GM12878 (cell line): ENCODE data around the gene PDGFD. TPM values are rescaled to one million over a fixed set of nuclear protein-coding genes. Genes with fewer than 3 reads are reported as not detected.

ENCODE experiments used
- ATAC-seq: fragments of 200-7000 bp; cut with Tn5 transposase; 3 replicates; pipeline ENCODE4 v1.9.1; 2020; ENCODE audit warnings: mild to moderate bottlenecking, moderate library complexity
- BruUV-seq: library from RNA; stranded (reverse); fragments of 400-500 nt; replicated peaks from 2 replicates; lab custom pipeline; 2021; lab: Mats Ljungman, UMichigan
- CTCF ChIA-PET: fragments of 300-600 bp; sonication (Branson Sonifier 250); formaldehyde crosslinking; extraction: SDS; loops from one replicate; lab custom pipeline; 2021; ENCODE audit warnings: inconsistent platforms; lab: Yijun Ruan, JAX
- POLR2A ChIA-PET: fragments of 350-600 bp; formaldehyde crosslinking; extraction: SDS; loops from one replicate; lab custom pipeline; 2021; ENCODE audit warnings: inconsistent platforms; lab: Charles Lee
- RAD21 ChIA-PET: fragments of 300-600 bp; sonication (Branson Sonifier 250); formaldehyde crosslinking; loops from one replicate; lab custom pipeline; 2023; ENCODE audit warnings: antibody characterized with exemption; ENCODE audit not compliant: unreplicated experiment; lab: Charles Lee
- SMC1A ChIA-PET: fragments of 300-600 bp; sonication (Branson Sonifier 250); formaldehyde crosslinking; loops from one replicate; lab custom pipeline; 2023; ENCODE audit not compliant: unreplicated experiment, uncharacterized antibody; lab: Charles Lee
- DNase-seq: peaks from one replicate; pipeline ENCODE4 v3.0.0-alpha.2; 2011; ENCODE audit warnings: low read depth, low spot score
- FAIRE-seq: peaks from 3 replicates; lab custom pipeline; 2011; peaks lifted over from hg19 to GRCh38; lab: Jason Lieb, UNC
- H2AFZ ChIP-seq: 2 replicates; pipeline ENCODE4 v1.6.0; 2011; ENCODE audit warnings: low read depth, low read length, control low read depth; ENCODE audit not compliant: control insufficient read depth
- H3K27ac ChIP-seq: 2 replicates; pipeline ENCODE4 v1.5.1; 2011; ENCODE audit warnings: control low read depth; ENCODE audit not compliant: control insufficient read depth, insufficient read depth
- H3K27me3 ChIP-seq, 2 experiments: replicated peaks in 1 of 2; 2 replicates each; pipeline versions ENCODE4 v1.6.0 to v1.6.1; 2011; ENCODE audit warnings: low read length in 1 of 2; ENCODE audit not compliant: control insufficient read depth in 2 of 2, insufficient read depth in 2 of 2
- H3K36me3 ChIP-seq, 2 experiments: 2 replicates each; pipeline ENCODE4 v1.5.1; 2011; ENCODE audit warnings: low read length in 1 of 2; ENCODE audit not compliant: control insufficient read depth in 2 of 2, insufficient read depth in 2 of 2
- H3K4me1 ChIP-seq: 2 replicates; pipeline ENCODE4 v1.6.1; 2011; ENCODE audit warnings: mild to moderate bottlenecking, low read length, moderate library complexity, mixed read lengths; ENCODE audit not compliant: control insufficient read depth, insufficient read depth
- H3K4me2 ChIP-seq: 2 replicates; pipeline ENCODE4 v1.6.0; 2011; ENCODE audit warnings: control low read depth; ENCODE audit not compliant: control insufficient read depth, insufficient read depth
- H3K4me3 ChIP-seq: fragments of 200-600 bp; sonication (generic); 2 replicates; pipeline ENCODE4 v1.5.1; 2016
- H3K79me2 ChIP-seq: 2 replicates; pipeline ENCODE4 v1.6.0; 2011; ENCODE audit warnings: low read length; ENCODE audit not compliant: control insufficient read depth, insufficient read depth
- H3K9ac ChIP-seq: 2 replicates; pipeline ENCODE4 v1.8.0; 2011; ENCODE audit warnings: low read length, control low read depth, mixed read lengths; ENCODE audit not compliant: control insufficient read depth, insufficient read depth
- H3K9me3 ChIP-seq: replicated peaks from 3 replicates; pipeline ENCODE4 v1.5.1; 2011; ENCODE audit warnings: mild to moderate bottlenecking, low read length; ENCODE audit not compliant: control insufficient read depth, insufficient read depth
- H4K20me1 ChIP-seq: 2 replicates; pipeline ENCODE4 v1.6.0; 2011; ENCODE audit not compliant: control insufficient read depth, insufficient read depth
- FOS ChIP-seq: IDR thresholded peaks from 3 replicates; pipeline ENCODE4 v1.6.1; 2011; ENCODE audit warnings: borderline replicate concordance; ENCODE audit not compliant: insufficient read length; ENCODE audit errors: extremely low read depth
- GATAD2B ChIP-seq: fragments of 450-650 bp; conservative IDR thresholded peaks from 2 replicates; pipeline ENCODE4 v1.6.1; 2017; ENCODE audit warnings: low read depth, mild to moderate bottlenecking, moderate library complexity
- HDGF ChIP-seq: fragments of 450-650 bp; IDR thresholded peaks from 2 replicates; pipeline ENCODE4 v1.6.1; 2016; ENCODE audit warnings: antibody characterized with exemption
- IRF4 ChIP-seq: IDR thresholded peaks from 2 replicates; pipeline ENCODE4 v1.6.1; 2011; ENCODE audit warnings: low read depth, low read length
- NR2C1 ChIP-seq: fragments of 450-650 bp; IDR thresholded peaks from 2 replicates; pipeline ENCODE4 v1.6.1; 2017; ENCODE audit warnings: antibody characterized with exemption, mild to moderate bottlenecking, moderate library complexity
- NR2F1 ChIP-seq: fragments of 450-650 bp; conservative IDR thresholded peaks from 2 replicates; pipeline ENCODE4 v1.6.1; 2017; ENCODE audit warnings: mild to moderate bottlenecking
- PML ChIP-seq: IDR thresholded peaks from 2 replicates; pipeline ENCODE4 v1.6.1; 2012; ENCODE audit warnings: low read length, inconsistent platforms
- POLR2A ChIP-seq: IDR thresholded peaks from 2 replicates; pipeline ENCODE4 v1.6.1; 2011; ENCODE audit warnings: low read depth, mild to moderate bottlenecking, low read length
- RCOR1 ChIP-seq: conservative IDR thresholded peaks from 2 replicates; pipeline ENCODE4 v1.6.1; 2012; ENCODE audit warnings: low read depth, low read length, improper control_type of control experiment
- ZNF274 ChIP-seq: IDR thresholded peaks from one replicate; pipeline ENCODE4 v1.8.0; 2011; ENCODE audit not compliant: insufficient read length, insufficient read depth
- ZNF384 ChIP-seq: IDR thresholded peaks from 2 replicates; pipeline ENCODE4 v1.6.1; 2012; ENCODE audit warnings: low read depth, mild to moderate bottlenecking, low read length, improper control_type of control experiment, borderline replicate concordance
- WGBS: methylation state at CpG from one replicate; pipeline ENCODE4 v1.1.6; 2016; ENCODE audit warnings: low lambda C conversion rate; ENCODE audit not compliant: insufficient replicate concordance, insufficient coverage; ENCODE audit errors: missing lambda C conversion rate; 5-methylcytosine and 5-hydroxymethylcytosine counted together
- in situ Hi-C: fragments of 300-500 bp; cut with MboI; formaldehyde crosslinking; loops from 9 replicates; pipeline ENCODE4 v1.14.3; 2018; ENCODE audit warnings: mixed read lengths
- intact Hi-C: fragments of 100-400 bp; cut with micrococcal nuclease; formaldehyde crosslinking; loops from one replicate; pipeline ENCODE4 v1.14.2; 2022; ENCODE audit not compliant: unreplicated experiment
- polyA plus RNA-seq, 11 experiments: library from polyadenylated mRNA; depleted of rRNA in 4 of 11; unstranded in 6 of 11; stranded (reverse) in 5 of 11; fragments of >200 nt; fragmentation: Nextera tagmentation in 4 of 11; fragmentation: Illumina TruSeq in 1 of 11; extraction: Ambion mirVana in 4 of 11; extraction: Trizol in 1 of 11; gene quantifications; 1 replicate in 1 of 11; 2 replicates in 10 of 11; pipeline versions ENCODE4 v1.2.1 to v1.2.3, GENCODE V29; 2011 to 2016; ENCODE audit warnings: inconsistent platforms in 2 of 11, missing spikeins in 2 of 11, low read depth in 1 of 11
- total RNA-seq, 4 experiments: library from RNA; depleted of rRNA in 3 of 4; stranded (reverse); fragments of >200 nt in 3 of 4; fragmentation: Illumina TruSeq in 1 of 4; extraction: Trizol in 1 of 4; gene quantifications; 2 replicates each; pipeline versions ENCODE4 v1.2.1 to v1.2.3, GENCODE V29; 2013 to 2021
- TF ChIP-seq, protein P1 (sequence below): fragments of 450-650 bp; formaldehyde crosslinking; IDR thresholded peaks from 2 replicates; pipeline ENCODE4 v1.4.0; 2020; ENCODE audit warnings: mild to moderate bottlenecking, moderate library complexity

The PDGFD gene
- total and polyA plus RNA-seq, 10 of the 15 experiments (the other 5 are each of a cell fraction or from before 2014, with no cell fraction given) = 0.05 to 0.13 TPM; not detected in 8

- Histone ChIP-seq H3K4me3 (no peak overlapping the region), H3K9me3 (no peaks in the 10 kb centered on the region), H4K20me1 (no peaks in the 10 kb centered on the region), H3K9ac (no peak overlapping the region), H3K4me2 (no peak overlapping the region), H3K27ac (no peak overlapping the region), H3K36me3 (no peaks in the 10 kb centered on the region), H3K4me1 (peaks cover 23% of the 10 kb centered on the region), H2AFZ (no peak overlapping the region), H3K79me2 (no peaks in the 10 kb centered on the region), H3K27me3 (no peaks in the 10 kb centered on the region)
- TF ChIP-seq ZNF274 = no peak
- no peak for TF ChIP-seq PML
- TF ChIP-seq IRF4 = no peak
- TF ChIP-seq NR2F1 = no peak
- TF ChIP-seq GATAD2B = no peak
- TF ChIP-seq NR2C1 = no peak
- TF ChIP-seq RCOR1 = no peak
- no peak for TF ChIP-seq HDGF
- TF ChIP-seq, protein P1, sequence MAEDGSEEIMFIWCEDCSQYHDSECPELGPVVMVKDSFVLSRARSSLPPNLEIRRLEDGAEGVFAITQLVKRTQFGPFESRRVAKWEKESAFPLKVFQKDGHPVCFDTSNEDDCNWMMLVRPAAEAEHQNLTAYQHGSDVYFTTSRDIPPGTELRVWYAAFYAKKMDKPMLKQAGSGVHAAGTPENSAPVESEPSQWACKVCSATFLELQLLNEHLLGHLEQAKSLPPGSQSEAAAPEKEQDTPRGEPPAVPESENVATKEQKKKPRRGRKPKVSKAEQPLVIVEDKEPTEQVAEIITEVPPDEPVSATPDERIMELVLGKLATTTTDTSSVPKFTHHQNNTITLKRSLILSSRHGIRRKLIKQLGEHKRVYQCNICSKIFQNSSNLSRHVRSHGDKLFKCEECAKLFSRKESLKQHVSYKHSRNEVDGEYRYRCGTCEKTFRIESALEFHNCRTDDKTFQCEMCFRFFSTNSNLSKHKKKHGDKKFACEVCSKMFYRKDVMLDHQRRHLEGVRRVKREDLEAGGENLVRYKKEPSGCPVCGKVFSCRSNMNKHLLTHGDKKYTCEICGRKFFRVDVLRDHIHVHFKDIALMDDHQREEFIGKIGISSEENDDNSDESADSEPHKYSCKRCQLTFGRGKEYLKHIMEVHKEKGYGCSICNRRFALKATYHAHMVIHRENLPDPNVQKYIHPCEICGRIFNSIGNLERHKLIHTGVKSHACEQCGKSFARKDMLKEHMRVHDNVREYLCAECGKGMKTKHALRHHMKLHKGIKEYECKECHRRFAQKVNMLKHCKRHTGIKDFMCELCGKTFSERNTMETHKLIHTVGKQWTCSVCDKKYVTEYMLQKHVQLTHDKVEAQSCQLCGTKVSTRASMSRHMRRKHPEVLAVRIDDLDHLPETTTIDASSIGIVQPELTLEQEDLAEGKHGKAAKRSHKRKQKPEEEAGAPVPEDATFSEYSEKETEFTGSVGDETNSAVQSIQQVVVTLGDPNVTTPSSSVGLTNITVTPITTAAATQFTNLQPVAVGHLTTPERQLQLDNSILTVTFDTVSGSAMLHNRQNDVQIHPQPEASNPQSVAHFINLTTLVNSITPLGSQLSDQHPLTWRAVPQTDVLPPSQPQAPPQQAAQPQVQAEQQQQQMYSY (CRISPR knock-in tag) = no peak
- no peak for TF ChIP-seq FOS
- no peak for TF ChIP-seq POLR2A
- no peak for TF ChIP-seq ZNF384
- in situ Hi-C loops = no loop called here
- CTCF ChIA-PET = interaction anchor here (1.0 to 1.3 kb wide), 3 partner anchors 245 to 401 kb away, joined by 3 to 4 read pairs (median 3); no protein-coding TSS in a partner anchor
- DNase-seq = no peak
- RAD21 ChIA-PET = no interaction called here
- intact Hi-C loops = loop anchor here (2.0 to 10.0 kb wide), 3 partner anchors 245 to 404 kb away; no protein-coding TSS in a partner anchor
- no TSS peak for BruUV-seq
- SMC1A ChIA-PET = interaction anchor here (1.0 to 1.6 kb wide), 5 partner anchors 36 to 405 kb away, joined by 3 to 5 read pairs (median 4); partner anchors contain the start of gene PDGFD
- no peak for ATAC-seq
- POLR2A ChIA-PET = no interaction called here
- 94% methylated on average over 5 of the region's 5 CpGs for WGBS
- no peak for FAIRE-seq
Measured at GRCh38 chr11:103928040-103928801, 235.7 kb downstream of the PDGFD start.
